ENCODE results near the gene CAMTA2. TPM values are rescaled to one million over a fixed set of nuclear protein-coding genes. Genes with fewer than 3 reads are reported as not detected.

CAMTA2 gene
- total RNA-seq, 2 experiments from 2014 or later, result 91.5 to 99.0 TPM

- ATAC-seq (no peak), DNase-seq (no peak)
- Mint-ChIP-seq H3K27ac (no peak overlapping the region), H3K4me3 (no peak overlapping the region), H3K36me3 (ENCODE audit: low read depth) (no peaks in the 10 kb centered on the region), H3K4me1 (ENCODE audit: low read depth) (no peaks in the 10 kb centered on the region), H3K27me3 (no peaks in the 10 kb centered on the region), H3K9me3 (no peaks in the 10 kb centered on the region)
- ChIA-PET POLR2A (interaction anchor here (1.1 to 3.4 kb wide), 3 partner anchors 19 to 47 kb away, joined by 3 to 19 read pairs (median 3); partner anchors contain the start of genes PFN1, RNF167, SLC25A11 and SPAG7), CTCF (interaction anchor here (1.6 to 2.1 kb wide), 2 partner anchors 10 to 17 kb away, joined by 7 to 9 read pairs; partner anchors contain the start of gene CHRNE)
- intact Hi-C loops (cut with micrococcal nuclease), result no loop called here
- no peak for TF ChIP-seq CTCF (IDR thresholded peaks at IDR 0.05)
Measured at GRCh38 chr17:4919511-4920047, 67.9 kb downstream of the CAMTA2 start.

Small RNA genes within 50 kb of the gene (microRNA-seq; reads per million reads assigned to microRNA genes)
- gene MIR6864 (ENCODE audit: borderline microRNAs expressed, borderline replicate concordance) (not detected), gene MIR6865 (ENCODE audit: borderline microRNAs expressed, borderline replicate concordance) (not detected)

Other genes with a start within 250 kb of the CAMTA2 start
- gene ZMYND15, start 247.8 kb downstream of the CAMTA2 start, total RNA-seq, result not detected
- 1 to 10 TPM; 2.0 to 2.5 TPM for gene CXCL16, start 247.7 kb downstream of the CAMTA2 start, total RNA-seq
- not detected for gene TM4SF5, start 215.8 kb downstream of the CAMTA2 start, total RNA-seq
- not detected for gene VMO1, start 201.3 kb downstream of the CAMTA2 start, total RNA-seq
- gene GLTPD2, start 198.7 kb downstream of the CAMTA2 start, total RNA-seq, result not detected
- gene PSMB6, start 191.5 kb downstream of the CAMTA2 start, total RNA-seq, result 100 to 1,000 TPM; 131 to 139 TPM
- gene PLD2, start 180.5 kb downstream of the CAMTA2 start, total RNA-seq, result 1 to 10 TPM; 6.2 to 6.8 TPM
- 10 to 100 TPM; 50.8 to 51.5 TPM for gene MINK1, start 154.3 kb downstream of the CAMTA2 start, total RNA-seq
- 1 to 10 TPM; 3.0 to 3.6 TPM for gene C17orf107, start 88.1 kb downstream of the CAMTA2 start, total RNA-seq
- gene CHRNE, start 84.6 kb downstream of the CAMTA2 start, total RNA-seq, result under 1 TPM; 0.45 to 0.78 TPM
- gene GP1BA, start 55.4 kb downstream of the CAMTA2 start, total RNA-seq, result not detected
- 10 to 100 TPM; 80.8 to 87.0 TPM for gene SLC25A11, start 47.6 kb downstream of the CAMTA2 start, total RNA-seq
- gene RNF167, start 47.4 kb downstream of the CAMTA2 start, total RNA-seq, result 100 to 1,000 TPM; 144 to 152 TPM
- 1,000 to 10,000 TPM; 1,726 to 1,759 TPM for gene PFN1, start 39.1 kb downstream of the CAMTA2 start, total RNA-seq
- gene ENO3, start 36.6 kb downstream of the CAMTA2 start, total RNA-seq, result 10 to 100 TPM; 31.3 to 34.0 TPM
- 10 to 100 TPM; 62.7 to 62.9 TPM for gene SPAG7, start 19.9 kb downstream of the CAMTA2 start, total RNA-seq
- gene INCA1, start 9.8 kb upstream of the CAMTA2 start, total RNA-seq, result under 1 TPM in 1 of 2 experiments, not detected in 1; 0.63 TPM
- 10 to 100 TPM; 35.7 to 37.4 TPM for gene KIF1C, start 10.3 kb upstream of the CAMTA2 start, total RNA-seq
- under 1 TPM; 0.13 to 0.14 TPM for gene SLC52A1, start 47.8 kb upstream of the CAMTA2 start, total RNA-seq
- 1 to 10 TPM; 1.5 to 1.9 TPM for gene ZFP3, start 90.8 kb upstream of the CAMTA2 start, total RNA-seq
- 10 to 100 TPM; 16.5 to 19.3 TPM for gene ZNF232, start 124.2 kb upstream of the CAMTA2 start, total RNA-seq
- under 1 TPM; 0.04 to 0.07 TPM for gene USP6, start 128.4 kb upstream of the CAMTA2 start, total RNA-seq
- 1 to 10 TPM; 7.7 to 8.7 TPM for gene ZNF594, start 204.2 kb upstream of the CAMTA2 start, total RNA-seq
- under 1 TPM; 0.13 to 0.54 TPM for gene SCIMP, start 247.2 kb upstream of the CAMTA2 start, total RNA-seq